K562 (cell line): ENCODE measurements around the gene SP2. TPM values are rescaled to one million over a fixed set of nuclear protein-coding genes. Genes with fewer than 3 reads are reported as not detected.
A peak's percentile ranks its signal among the peaks of the same experiment; 100 is the strongest.

Source experiments
- ARHGAP35 ChIP-seq: fragments of 450-650 bp; IDR thresholded peaks from 2 replicates; pipeline ENCODE4 v1.6.1; 2018; ENCODE audit not compliant: partially characterized antibody
- CBX1 ChIP-seq: sonication (generic); IDR thresholded peaks from 2 replicates; pipeline ENCODE4 v1.6.1; 2016; ENCODE audit warnings: antibody characterized with exemption, low read depth, mild to moderate bottlenecking
- CXXC5 ChIP-seq: fragments of 250-450 bp; sonication (Bioruptor Pico); IDR thresholded peaks from 2 replicates; pipeline ENCODE4 v1.8.0; 2022; ENCODE audit warnings: inconsistent platforms, mild to moderate bottlenecking, moderate library complexity
- ETV6 ChIP-seq, 3 experiments: fragments of 150-350 bp in 1 of 3; sonication (generic) in 1 of 3; formaldehyde crosslinking in 1 of 3; IDR thresholded peaks; 2 replicates each; pipeline versions ENCODE4 v1.6.1 to v1.8.0; 2014 to 2022; ENCODE audit warnings: borderline replicate concordance in 2 of 3, low read depth in 2 of 3, antibody characterized with exemption in 1 of 3, low read length in 1 of 3, mild to moderate bottlenecking in 1 of 3, missing genetic modification reagents in 1 of 3
- FOXM1 ChIP-seq, 2 experiments: fragments of 450-650 bp in 1 of 2; sonication (generic) in 1 of 2; formaldehyde crosslinking in 1 of 2; IDR thresholded peaks; 2 replicates each; pipeline versions ENCODE4 v1.6.1 to v1.9.0; 2017 to 2022; ENCODE audit warnings: low read depth in 2 of 2, mild to moderate bottlenecking in 2 of 2, missing genetic modification reagents in 1 of 2, moderate library complexity in 1 of 2
- GABPB1 ChIP-seq: sonication (generic); formaldehyde crosslinking; IDR thresholded peaks from 2 replicates; pipeline ENCODE4 v1.8.0; 2022; ENCODE audit warnings: mild to moderate bottlenecking, missing genetic modification reagents
- GATAD2A ChIP-seq: fragments of 450-650 bp; IDR thresholded peaks from 2 replicates; pipeline ENCODE4 v1.6.1; 2017
- HNRNPL ChIP-seq: fragments of 200-400 bp; formaldehyde crosslinking; IDR thresholded peaks from 2 replicates; pipeline ENCODE4 v1.6.1; 2017; ENCODE audit warnings: low read depth, mild to moderate bottlenecking, low read length
- MXD1 ChIP-seq: fragments of 250-450 bp; sonication (Bioruptor Pico); IDR thresholded peaks from 2 replicates; pipeline ENCODE4 v1.8.0; 2021; ENCODE audit warnings: borderline replicate concordance, mild to moderate bottlenecking, moderate library complexity; ENCODE audit not compliant: poor library complexity, severe bottlenecking
- MYC ChIP-seq, 2 experiments: fragments of 250-450 bp in 1 of 2; sonication (Bioruptor Pico) in 1 of 2; IDR thresholded peaks; 2 replicates each; pipeline versions ENCODE4 v1.5.1 to v1.6.1; 2012 to 2021; ENCODE audit warnings: low read depth in 2 of 2, borderline replicate concordance in 1 of 2, improper control_type of control experiment in 1 of 2, low read length in 1 of 2, mild to moderate bottlenecking in 1 of 2, moderate library complexity in 1 of 2
- NR2C2 ChIP-seq, 2 experiments: fragments of 200-800 bp in 1 of 2; sonication (Bioruptor generic) in 1 of 2; sonication (generic) in 1 of 2; formaldehyde crosslinking in 1 of 2; IDR thresholded peaks; 2 replicates each; pipeline versions ENCODE4 v1.6.1 to v1.8.0; 2016 to 2022; ENCODE audit warnings: mild to moderate bottlenecking in 1 of 2, missing compliant biosample characterization in 1 of 2, missing genetic modification characterization in 1 of 2, missing genetic modification reagents in 1 of 2
- RBM14 ChIP-seq: fragments of 200-400 bp; formaldehyde crosslinking; IDR thresholded peaks from 2 replicates; pipeline ENCODE4 v1.6.1; 2018; ENCODE audit warnings: low read depth, mild to moderate bottlenecking, low read length, moderate library complexity, borderline replicate concordance; ENCODE audit not compliant: insufficient read depth
- RHOXF2B ChIP-seq: fragments of 250-450 bp; sonication (Bioruptor Pico); conservative IDR thresholded peaks from 2 replicates; pipeline ENCODE4 v1.5.1; 2021
- SMARCC2 ChIP-seq: fragments of 450-650 bp; IDR thresholded peaks from 2 replicates; pipeline ENCODE4 v1.6.1; 2017; ENCODE audit warnings: antibody characterized with exemption, moderate library complexity, mild to moderate bottlenecking, low read depth
- SRSF9 ChIP-seq: fragments of 200-400 bp; formaldehyde crosslinking; IDR thresholded peaks from 2 replicates; pipeline ENCODE4 v1.6.1; 2017; ENCODE audit warnings: low read depth, low read length, borderline replicate concordance
- TCF3 ChIP-seq: sonication (generic); formaldehyde crosslinking; IDR thresholded peaks from 2 replicates; pipeline ENCODE4 v1.4.0; 2020; ENCODE audit warnings: mild to moderate bottlenecking, missing genetic modification reagents
- TOE1 ChIP-seq, 2 experiments: fragments of 450-650 bp in 1 of 2; sonication (generic) in 1 of 2; formaldehyde crosslinking in 1 of 2; IDR thresholded peaks; 2 replicates each; pipeline versions ENCODE4 v1.7.1 to v1.8.0; 2016 to 2022; ENCODE audit warnings: borderline replicate concordance in 2 of 2, mild to moderate bottlenecking in 2 of 2, antibody characterized with exemption in 1 of 2, inconsistent platforms in 1 of 2, low read depth in 1 of 2, missing genetic modification reagents in 1 of 2, moderate library complexity in 1 of 2
- ZC3H4 ChIP-seq: sonication (generic); formaldehyde crosslinking; IDR thresholded peaks from 2 replicates; pipeline ENCODE4 v1.9.0; 2021; ENCODE audit warnings: missing genetic modification reagents, borderline replicate concordance
- ZFP91 ChIP-seq: sonication (generic); formaldehyde crosslinking; IDR thresholded peaks from 2 replicates; pipeline ENCODE4 v1.8.0; 2022; ENCODE audit warnings: mild to moderate bottlenecking, missing genetic modification reagents
- ZNF511 ChIP-seq: sonication (generic); formaldehyde crosslinking; IDR thresholded peaks from 2 replicates; pipeline ENCODE4 v1.8.0; 2022; ENCODE audit warnings: mild to moderate bottlenecking, missing genetic modification reagents
- ZNF695 ChIP-seq: fragments of 450-650 bp; formaldehyde crosslinking; IDR thresholded peaks from 2 replicates; pipeline ENCODE4 v1.4.0; 2020; ENCODE audit warnings: mild to moderate bottlenecking, moderate library complexity
- ZNF699 ChIP-seq: fragments of 250-450 bp; sonication (Bioruptor Pico); IDR thresholded peaks from 2 replicates; pipeline ENCODE4 v1.8.0; 2021; ENCODE audit warnings: mild to moderate bottlenecking, moderate library complexity; ENCODE audit not compliant: insufficient replicate concordance
- polyA plus RNA-seq, 8 experiments: library from polyadenylated mRNA; depleted of rRNA in 4 of 8; stranded (reverse) in 5 of 8; unstranded in 3 of 8; fragments of >200 nt; fragmentation: Nextera tagmentation in 2 of 8; fragmentation: Illumina TruSeq in 1 of 8; extraction: Ambion mirVana in 2 of 8; extraction: Trizol in 1 of 8; gene quantifications; 2 replicates each; pipeline versions ENCODE4 v1.2.1 to v1.2.3, GENCODE V29; 2011 to 2014; ENCODE audit warnings: inconsistent platforms in 1 of 8, missing spikeins in 1 of 8
- total RNA-seq, 7 experiments: library from RNA; depleted of rRNA in 6 of 7; stranded (reverse); fragments of >200 nt in 6 of 7; fragmentation: Illumina TruSeq in 2 of 7; extraction: Trizol in 2 of 7; gene quantifications; 2 replicates each; pipeline versions ENCODE4 v1.2.1 to v1.2.3, GENCODE V29; 2011 to 2021; ENCODE audit warnings: low replicate concordance in 1 of 7

Gene SP2
- total and polyA plus RNA-seq, 9 of the 15 experiments (the other 6 are each of a cell fraction or from before 2014, with no cell fraction given) = 0.77 to 22.3 (median 2.3) TPM

- TF ChIP-seq ETV6 (IDR thresholded peaks at IDR 0.05; ENCODE audit: borderline replicate concordance in 1 of 2, low read depth in 2 of 2, low read length in 1 of 2) = no peak
- TF ChIP-seq ETV6 (CRISPR knock-in tag; IDR thresholded peaks at IDR 0.05; ENCODE audit: borderline replicate concordance) = no peak
- TF ChIP-seq NR2C2 (CRISPR knock-in tag; IDR thresholded peaks at IDR 0.05) = no peak
- TF ChIP-seq NR2C2 (tag; IDR thresholded peaks at IDR 0.05) = peak; percentile 61; the same call in 1 of the 2 replicates
- no peak for TF ChIP-seq RBM14
- peak; percentile 36; the same call in 1 of the 2 replicates for TF ChIP-seq ZNF511
- peak; percentile 67; the same call in 1 of the 2 replicates for TF ChIP-seq GABPB1 (CRISPR knock-in tag)
- TF ChIP-seq TOE1 (IDR thresholded peaks at IDR 0.05; ENCODE audit: borderline replicate concordance) = no peak; the same call in 1 of the 2 replicates
- no peak for TF ChIP-seq TOE1 (CRISPR knock-in tag; IDR thresholded peaks at IDR 0.05; ENCODE audit: borderline replicate concordance, low read depth)
- TF ChIP-seq ZFP91 = peak; percentile 93
- no peak for TF ChIP-seq ARHGAP35
- TF ChIP-seq RHOXF2B (CRISPR knock-in tag) = no peak
- TF ChIP-seq TCF3 = peak; percentile 12; the same call in 1 of the 2 replicates
- peak; percentile 35; the same call in 1 of the 2 replicates for TF ChIP-seq CBX1
- TF ChIP-seq ZNF695 (CRISPR knock-in tag) = no peak
- peak; percentile 52; the same call in 1 of the 2 replicates for TF ChIP-seq CXXC5
- TF ChIP-seq GATAD2A = no peak
- TF ChIP-seq MYC (IDR thresholded peaks at IDR 0.05; ENCODE audit: low read depth, low read length) = peak; percentile 99
- peak; percentile 78; the same call in 1 of the 2 replicates for TF ChIP-seq MYC (CRISPR knock-in tag; IDR thresholded peaks at IDR 0.05; ENCODE audit: borderline replicate concordance, low read depth)
- no peak for TF ChIP-seq ZNF699 (CRISPR knock-in tag)
- TF ChIP-seq SRSF9 = no peak
- 0 out of 2 replicates have a peak, but pooled peaks have one; percentile 36 for TF ChIP-seq FOXM1 (IDR thresholded peaks at IDR 0.05; ENCODE audit: low read depth)
- TF ChIP-seq FOXM1 (CRISPR knock-in tag; IDR thresholded peaks at IDR 0.05; ENCODE audit: low read depth) = peak; percentile 75; the same call in 1 of the 2 replicates
- no peak for TF ChIP-seq SMARCC2
- peak; percentile 25 for TF ChIP-seq MXD1 (CRISPR knock-in tag)
- no peak for TF ChIP-seq ZC3H4 (CRISPR knock-in tag)
- TF ChIP-seq HNRNPL = no peak
These were observed 45.4 kb downstream of the SP2 start, which contains the start of gene PNPO (continued) for GRCh38 chr17:47941246-47942095.
